SU-DHL-6 (cell line): ENCODE measurements around the gene NMNAT2.

Experiments
- EZH2phosphoT487 ChIP-seq: fragments of 200-600 bp; sonication (generic), shearing (Covaris generic); conservative IDR thresholded peaks from 2 replicates; pipeline ENCODE4 v1.6.1; 2018; ENCODE audit warnings: mild to moderate bottlenecking, antibody characterized with exemption, low read length, moderate library complexity, mixed read lengths
- TF ChIP-seq, protein P1 (sequence below): fragments of 200-600 bp; sonication (generic); IDR thresholded peaks from one replicate; pipeline ENCODE4 v1.5.1; 2017; ENCODE audit warnings: antibody characterized with exemption, mild to moderate bottlenecking, low read length, moderate library complexity; ENCODE audit not compliant: insufficient read depth, poor library complexity, severe bottlenecking

DNA sequence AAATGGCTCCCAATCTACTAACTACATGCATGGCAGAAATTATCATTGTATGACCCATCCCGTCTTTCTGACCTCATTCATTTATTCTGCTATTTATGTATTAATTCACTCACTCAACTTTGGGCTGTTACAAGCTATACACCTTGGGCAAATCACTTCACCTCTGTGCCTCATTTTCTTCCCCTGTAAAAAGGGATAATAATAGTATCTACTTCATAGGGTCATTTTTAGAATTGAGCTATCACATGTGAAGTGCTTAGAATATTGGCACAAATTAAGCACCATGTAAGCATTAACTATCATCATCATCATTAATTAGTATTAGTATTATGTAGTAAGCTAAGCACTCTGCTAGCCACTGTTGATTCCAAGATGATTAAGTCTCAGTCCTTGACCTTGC lies 52.1 kb downstream of the NMNAT2 start:
- TF ChIP-seq, protein P1, sequence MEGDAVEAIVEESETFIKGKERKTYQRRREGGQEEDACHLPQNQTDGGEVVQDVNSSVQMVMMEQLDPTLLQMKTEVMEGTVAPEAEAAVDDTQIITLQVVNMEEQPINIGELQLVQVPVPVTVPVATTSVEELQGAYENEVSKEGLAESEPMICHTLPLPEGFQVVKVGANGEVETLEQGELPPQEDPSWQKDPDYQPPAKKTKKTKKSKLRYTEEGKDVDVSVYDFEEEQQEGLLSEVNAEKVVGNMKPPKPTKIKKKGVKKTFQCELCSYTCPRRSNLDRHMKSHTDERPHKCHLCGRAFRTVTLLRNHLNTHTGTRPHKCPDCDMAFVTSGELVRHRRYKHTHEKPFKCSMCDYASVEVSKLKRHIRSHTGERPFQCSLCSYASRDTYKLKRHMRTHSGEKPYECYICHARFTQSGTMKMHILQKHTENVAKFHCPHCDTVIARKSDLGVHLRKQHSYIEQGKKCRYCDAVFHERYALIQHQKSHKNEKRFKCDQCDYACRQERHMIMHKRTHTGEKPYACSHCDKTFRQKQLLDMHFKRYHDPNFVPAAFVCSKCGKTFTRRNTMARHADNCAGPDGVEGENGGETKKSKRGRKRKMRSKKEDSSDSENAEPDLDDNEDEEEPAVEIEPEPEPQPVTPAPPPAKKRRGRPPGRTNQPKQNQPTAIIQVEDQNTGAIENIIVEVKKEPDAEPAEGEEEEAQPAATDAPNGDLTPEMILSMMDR: no peak
- TF ChIP-seq EZH2phosphoT487: no peak
